B cell (primary cell): ENCODE measurements around the gene TMEM43. TPM values are rescaled to one million over a fixed set of nuclear protein-coding genes. Genes with fewer than 3 reads are reported as not detected.

Source experiments
- ATAC-seq: fragments of 200-7000 bp; cut with Tn5 transposase; one replicate; pipeline ENCODE4 v1.10.0; 2021; ENCODE audit warnings: low read depth, mild to moderate bottlenecking, moderate number of reproducible peaks, moderate library complexity
- CTCF ChIA-PET: fragments of 350-600 bp; sonication (Branson Sonifier 250); formaldehyde crosslinking; loops from one replicate; lab custom pipeline; 2021; ENCODE audit warnings: antibody characterized with exemption, inconsistent platforms; lab: Charles Lee
- POLR2A ChIA-PET: fragments of 350-600 bp; sonication (Branson Sonifier 250); formaldehyde crosslinking; loops from one replicate; lab custom pipeline; 2021; ENCODE audit warnings: antibody characterized with exemption; lab: Charles Lee
- DNase-seq: peaks from one replicate; pipeline ENCODE4 v3.0.0; 2013
- H2AFZ ChIP-seq: 2 replicates; pipeline ENCODE4 v1.6.1; 2012; ENCODE audit warnings: mild to moderate bottlenecking, low read depth, low read length; ENCODE audit not compliant: insufficient read depth, poor library complexity, severe bottlenecking
- H3K27ac ChIP-seq, 2 donors: 1 replicate in 1 of 2; 2 replicates in 1 of 2; pipeline ENCODE4 v1.5.1; 2012 to 2013; ENCODE audit warnings: low read length in 2 of 2, mild to moderate bottlenecking in 2 of 2, moderate library complexity in 1 of 2
- H3K27me3 ChIP-seq, 4 experiments: fragments of 200-600 bp in 1 of 4; sonication (generic) in 1 of 4; replicated peaks in 1 of 4; 1 replicate in 2 of 4; 2 replicates in 2 of 4; pipeline versions ENCODE4 v1.6.1 to v1.7.0; 2013 to 2016; ENCODE audit warnings: low read length in 3 of 4, mild to moderate bottlenecking in 2 of 4, mixed read lengths in 1 of 4, moderate library complexity in 1 of 4; ENCODE audit not compliant: insufficient read depth in 4 of 4, control insufficient read depth in 3 of 4; ENCODE audit errors: control extremely low read depth in 1 of 4
- H3K36me3 ChIP-seq, 2 experiments: replicated peaks in 1 of 2; 1 replicate in 1 of 2; 2 replicates in 1 of 2; pipeline versions ENCODE4 v1.6.1 to v1.7.1; 2013; ENCODE audit warnings: low read length in 1 of 2; ENCODE audit not compliant: insufficient read depth in 2 of 2, control insufficient read depth in 1 of 2; ENCODE audit errors: control extremely low read depth in 1 of 2, extremely low read depth in 1 of 2
- H3K4me1 ChIP-seq, 2 donors: fragments of 200-600 bp in 1 of 2; sonication (generic) in 1 of 2; 1 replicate in 1 of 2; 2 replicates in 1 of 2; pipeline versions ENCODE4 v1.5.1 to v1.6.1; 2013 to 2017; ENCODE audit warnings: low read length in 2 of 2; ENCODE audit not compliant: control insufficient read depth in 2 of 2, insufficient read depth in 2 of 2
- H3K4me2 ChIP-seq: replicated peaks from 2 replicates; pipeline ENCODE3; 2012; ENCODE audit warnings: mild to moderate bottlenecking, low read depth, low read length; ENCODE audit not compliant: poor library complexity, severe bottlenecking
- H3K4me3 ChIP-seq, 5 experiments: fragments of 200-600 bp in 1 of 5; sonication (generic) in 1 of 5; 1 replicate in 3 of 5; 2 replicates in 2 of 5; pipeline versions ENCODE4 v1.5.1 to v1.7.0; 2011 to 2016; ENCODE audit warnings: low read length in 4 of 5, mild to moderate bottlenecking in 4 of 5, low read depth in 2 of 5, control low read depth in 1 of 5, moderate library complexity in 1 of 5; ENCODE audit not compliant: insufficient read depth in 1 of 5; ENCODE audit errors: control extremely low read depth in 1 of 5, extremely low read depth in 1 of 5
- H3K79me2 ChIP-seq: fragments of 200-600 bp; sonication (generic); one replicate; pipeline ENCODE4 v1.6.0; 2016; ENCODE audit warnings: low read length; ENCODE audit not compliant: control insufficient read depth, insufficient read depth
- H3K9ac ChIP-seq: fragments of 200-600 bp; sonication (generic); 2 replicates; pipeline ENCODE4 v1.6.1; 2017; ENCODE audit warnings: mild to moderate bottlenecking, low read length, moderate library complexity
- H3K9me3 ChIP-seq, 3 donors: one replicate each; pipeline versions ENCODE4 v1.6.1 to v1.7.1; 2013; ENCODE audit warnings: low read length in 2 of 3; ENCODE audit not compliant: control insufficient read depth in 2 of 3, insufficient read depth in 1 of 3; ENCODE audit errors: control extremely low read depth in 1 of 3
- H4K20me1 ChIP-seq: 2 replicates; pipeline ENCODE4 v1.6.0; 2012; ENCODE audit warnings: mild to moderate bottlenecking, low read length; ENCODE audit not compliant: insufficient read depth, control insufficient read depth, poor library complexity, severe bottlenecking
- H3K27ac Mint-ChIP-seq: one replicate; pipeline ENCODE4 v1.8.0; 2021; ENCODE audit warnings: mixed read lengths
- H3K27me3 Mint-ChIP-seq: one replicate; pipeline ENCODE4 v1.8.0; 2021; ENCODE audit warnings: mixed read lengths
- H3K4me1 Mint-ChIP-seq: one replicate; pipeline ENCODE4 v1.8.0; 2021; ENCODE audit warnings: mixed read lengths
- H3K4me3 Mint-ChIP-seq: one replicate; pipeline ENCODE4 v1.8.0; 2021; ENCODE audit warnings: mixed read lengths
- H3K9me3 Mint-ChIP-seq: one replicate; pipeline ENCODE4 v1.8.0; 2022; ENCODE audit warnings: mixed read lengths; ENCODE audit not compliant: insufficient read depth
- EZH2 ChIP-seq: IDR thresholded peaks from 2 replicates; pipeline ENCODE4 v1.6.1; 2012; ENCODE audit warnings: borderline replicate concordance, low read depth, mild to moderate bottlenecking, moderate library complexity, low read length; ENCODE audit not compliant: insufficient read depth, poor library complexity, severe bottlenecking
- WGBS: methylation state at CpG from one replicate; pipeline ENCODE4 v1.1.5; 2013; ENCODE audit warnings: missing lambda C conversion rate; ENCODE audit not compliant: insufficient coverage; 5-methylcytosine and 5-hydroxymethylcytosine counted together
- intact Hi-C: fragments of 100-400 bp; cut with micrococcal nuclease; formaldehyde crosslinking; loops from one replicate; pipeline ENCODE4 v1.10.0; 2022
- polyA plus RNA-seq: library from polyadenylated mRNA; depleted of rRNA; stranded (reverse); fragments of >200 nt; gene quantifications from 2 replicates; pipeline ENCODE4 v1.2.3, GENCODE V29; 2012
- total RNA-seq, 2 donors: library from RNA; stranded (reverse); fragments of 120-200 nt in 1 of 2; gene quantifications; 1 replicate in 1 of 2; 2 replicates in 1 of 2; pipeline versions ENCODE4 v1.2.3 to v1.2.4, GENCODE V29; 2013 to 2022
- TF ChIP-seq, protein P1 (sequence below): fragments of 200-600 bp; IDR thresholded peaks from one replicate; pipeline ENCODE4 v1.8.0; 2022; ENCODE audit warnings: antibody characterized with exemption, mild to moderate bottlenecking

The TMEM43 gene
- total and polyA plus RNA-seq, 2 donors (not counting 1 experiment from before 2014, with no cell fraction given): 29.5 to 37.6 TPM

DNA sequence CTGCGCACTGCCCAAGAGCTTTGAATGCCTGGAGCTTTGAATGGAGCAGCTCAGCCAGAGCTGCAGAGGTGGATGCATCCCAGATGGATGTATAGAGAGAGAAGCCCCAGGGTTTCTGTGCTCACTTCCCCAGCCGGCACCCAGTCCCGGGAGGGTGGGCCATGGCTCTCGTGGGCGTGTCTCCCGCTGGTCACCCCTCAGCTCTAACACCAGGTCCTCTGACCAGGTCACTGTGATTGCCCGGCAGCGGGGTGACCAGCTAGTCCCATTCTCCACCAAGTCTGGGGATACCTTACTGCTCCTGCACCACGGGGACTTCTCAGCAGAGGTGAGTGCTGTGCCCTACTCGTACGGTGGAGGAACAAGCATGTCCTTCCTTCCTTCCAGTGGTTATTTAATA is 10.7 kb downstream of the TMEM43 start:
- Histone ChIP-seq H3K79me2 (no peaks in the 10 kb centered on the region), H3K4me2 (no peak overlapping the region), H2AFZ (no peak overlapping the region), H3K4me3 (no peak overlapping the region), H3K27ac (no peak overlapping the region), H3K4me1 (no peaks in the 10 kb centered on the region), H3K9me3 (no peaks in the 10 kb centered on the region), H3K27me3 (no peaks in the 10 kb centered on the region), H3K9ac (no peak overlapping the region), H3K36me3 (peaks cover 0 to 71% of the 10 kb centered on the region in 2 experiments), H4K20me1 (no peaks in the 10 kb centered on the region)
- Mint-ChIP-seq H3K27me3 (no peaks in the 10 kb centered on the region), H3K4me3 (no peak overlapping the region), H3K4me1 (no peaks in the 10 kb centered on the region), H3K27ac (no peak overlapping the region), H3K9me3 (no peaks in the 10 kb centered on the region)
- intact Hi-C loops: no loop called here
- 91% methylated on average over 9 of the region's 11 CpGs for WGBS
- ChIA-PET POLR2A (no interaction called here), CTCF (no interaction called here)
- DNase-seq (no peak), ATAC-seq (no peak)
- TF ChIP-seq, protein P1, sequence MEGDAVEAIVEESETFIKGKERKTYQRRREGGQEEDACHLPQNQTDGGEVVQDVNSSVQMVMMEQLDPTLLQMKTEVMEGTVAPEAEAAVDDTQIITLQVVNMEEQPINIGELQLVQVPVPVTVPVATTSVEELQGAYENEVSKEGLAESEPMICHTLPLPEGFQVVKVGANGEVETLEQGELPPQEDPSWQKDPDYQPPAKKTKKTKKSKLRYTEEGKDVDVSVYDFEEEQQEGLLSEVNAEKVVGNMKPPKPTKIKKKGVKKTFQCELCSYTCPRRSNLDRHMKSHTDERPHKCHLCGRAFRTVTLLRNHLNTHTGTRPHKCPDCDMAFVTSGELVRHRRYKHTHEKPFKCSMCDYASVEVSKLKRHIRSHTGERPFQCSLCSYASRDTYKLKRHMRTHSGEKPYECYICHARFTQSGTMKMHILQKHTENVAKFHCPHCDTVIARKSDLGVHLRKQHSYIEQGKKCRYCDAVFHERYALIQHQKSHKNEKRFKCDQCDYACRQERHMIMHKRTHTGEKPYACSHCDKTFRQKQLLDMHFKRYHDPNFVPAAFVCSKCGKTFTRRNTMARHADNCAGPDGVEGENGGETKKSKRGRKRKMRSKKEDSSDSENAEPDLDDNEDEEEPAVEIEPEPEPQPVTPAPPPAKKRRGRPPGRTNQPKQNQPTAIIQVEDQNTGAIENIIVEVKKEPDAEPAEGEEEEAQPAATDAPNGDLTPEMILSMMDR: no peak
- no peak for TF ChIP-seq EZH2

DNA sequence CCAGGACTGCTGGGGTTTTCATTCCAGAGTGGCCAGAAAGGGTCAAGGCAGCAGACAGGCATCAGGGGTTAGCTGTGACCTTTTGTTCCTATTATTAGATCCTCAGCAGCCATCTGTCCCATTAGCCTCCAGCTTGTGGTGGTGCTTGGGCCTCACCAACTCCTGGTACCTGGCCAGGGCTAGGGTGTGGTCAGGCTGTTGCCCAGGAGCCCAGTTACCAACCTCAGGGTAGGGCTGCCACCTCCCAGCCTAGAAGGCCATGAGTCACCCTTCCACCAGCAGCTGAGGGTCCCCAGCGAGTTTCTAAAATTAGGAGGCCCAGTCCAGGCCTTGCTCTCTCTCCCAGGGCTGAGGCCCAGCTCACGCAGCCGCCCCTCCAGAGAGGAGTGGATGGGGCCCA is 12.2 kb downstream of the TMEM43 start:
- no peak for DNase-seq
- Histone ChIP-seq H3K4me2 (no peak overlapping the region), H3K9ac (no peak overlapping the region), H3K36me3 (peaks cover 0 to 66% of the 10 kb centered on the region in 2 experiments), H4K20me1 (no peaks in the 10 kb centered on the region), H3K27ac (no peak overlapping the region), H3K79me2 (no peaks in the 10 kb centered on the region), H2AFZ (no peak overlapping the region), H3K9me3 (no peaks in the 10 kb centered on the region), H3K4me1 (no peaks in the 10 kb centered on the region), H3K4me3 (no peak overlapping the region), H3K27me3 (no peaks in the 10 kb centered on the region)
- ChIA-PET POLR2A (no interaction called here), CTCF (no interaction called here)
- 100% methylated on average over 1 of the region's 3 CpGs for WGBS
- intact Hi-C loops: no loop called here
- Mint-ChIP-seq H3K9me3 (no peaks in the 10 kb centered on the region), H3K27me3 (no peaks in the 10 kb centered on the region), H3K27ac (no peak overlapping the region), H3K4me3 (no peak overlapping the region), H3K4me1 (no peaks in the 10 kb centered on the region)
- ATAC-seq: no peak
- TF ChIP-seq, protein P1: no peak
- no peak for TF ChIP-seq EZH2
